Psoas muscle (tissue), 8 donors: Measurements from ENCODE around the gene SAE1. TPM values are rescaled to one million over a fixed set of nuclear protein-coding genes. Genes with fewer than 3 reads are reported as not detected.
"Not testable (repeated sequence)": the region's sequence is repeated elsewhere in the genome, so short reads cannot be mapped to it uniquely, and the experiment has no call there.

ENCODE experiments used
- ATAC-seq, 4 donors: fragments of 200-7000 bp; cut with Tn5 transposase; one replicate each; pipeline ENCODE4 v1.9.1; 2020; ENCODE audit warnings: moderate library complexity in 3 of 4, mild to moderate bottlenecking in 2 of 4
- DNase-seq, 2 donors: peaks; one replicate each; pipeline ENCODE4 v3.0.0-alpha.2; 2020
- H3K27ac ChIP-seq: fragments of 200-600 bp; one replicate; pipeline ENCODE4 v1.8.0; 2022
- H3K27me3 ChIP-seq, 3 donors: fragments of 200-600 bp in 1 of 3; one replicate each; pipeline versions ENCODE4 v1.6.1 to v1.8.0; 2013 to 2022; ENCODE audit warnings: low read length in 2 of 3, mild to moderate bottlenecking in 2 of 3, moderate library complexity in 1 of 3; ENCODE audit not compliant: insufficient read depth in 3 of 3
- H3K36me3 ChIP-seq, 2 donors: fragments of 200-600 bp in 1 of 2; one replicate each; pipeline versions ENCODE4 v1.6.1 to v1.8.0; 2013 to 2022; ENCODE audit warnings: low read depth in 1 of 2, mild to moderate bottlenecking in 1 of 2, moderate library complexity in 1 of 2; ENCODE audit not compliant: insufficient read depth in 1 of 2
- H3K4me1 ChIP-seq: fragments of 200-600 bp; one replicate; pipeline ENCODE4 v1.8.0; 2022
- H3K4me3 ChIP-seq: fragments of 200-600 bp; one replicate; pipeline ENCODE4 v1.8.0; 2022; ENCODE audit warnings: mild to moderate bottlenecking
- H3K9me3 ChIP-seq: fragments of 200-600 bp; one replicate; pipeline ENCODE4 v1.8.0; 2022
- CTCF ChIP-seq: fragments of 200-600 bp; IDR thresholded peaks from one replicate; pipeline ENCODE4 v1.8.0; 2022; ENCODE audit warnings: antibody characterized with exemption
- WGBS, 3 donors: extraction: QIAGEN DNeasy Blood & Tissue Kit; methylation state at CpG; one replicate each; pipeline versions ENCODE4 v1.1.6 to v1.1.7; 2013; 5-methylcytosine and 5-hydroxymethylcytosine counted together
- intact Hi-C, 2 donors: fragments of 100-400 bp; cut with DNase I; formaldehyde crosslinking; loops; one replicate each; pipeline versions ENCODE4 v1.11.0 to v1.14.2; 2022
- polyA plus RNA-seq, 3 donors: library from polyadenylated mRNA; stranded (reverse); fragments of 200-250 nt; gene quantifications; one replicate each; pipeline ENCODE4 v1.2.3, GENCODE V29; 2013
- total RNA-seq, 4 donors: library from RNA; stranded (reverse); fragmentation: NEBNext Ultra II Directional in 2 of 4; extraction: Animal tissue kit (Norgen Biotek cat#: 25700) in 2 of 4; gene quantifications; one replicate each; pipeline versions ENCODE4 v1.2.1 to v1.2.4, GENCODE V29; 2021 to 2023
- donor health status: healthy with polysubstance abuse.
- donor health status: DM: no; HTN: no; CAD: no; lungs with moderate emphysema.
- donor health status: Bipolar disorder and iron deficiency.
- donor health status: healthy.
- donor health status: DM: yes; HTN: yes; CAD: no.
- donor health status: DM: no; HTN: no; CAD: no.
- donor health status: DM: no; HTN: no; CAD: no.
- donor health status: DM: yes; HTN: yes; CAD: no.

The SAE1 gene
- total and polyA plus RNA-seq, 7 donors = 30.7 to 63.4 (median 42.0) TPM

- TF ChIP-seq CTCF = no peak
- intact Hi-C loops = loop anchor here in 1 of 2 donors (10.0 kb wide), 1 partner anchor 227 kb away; the partner anchor contains the start of gene NPAS1
- 77 to 86% (median 85%) methylated on average over 7 of the region's 7 CpGs for WGBS, 3 donors
- Histone ChIP-seq H3K27me3 (peaks cover 0 to 30% (median 10%) of the 10 kb centered on the region in 3 donors), H3K4me1 (peaks cover 20% of the 10 kb centered on the region), H3K4me3 (no peak overlapping the region), H3K9me3 (no peaks in the 10 kb centered on the region), H3K27ac (no peak overlapping the region), H3K36me3 (no peaks in the 10 kb centered on the region)
- ATAC-seq (no peak), DNase-seq (no peak)
Measured at GRCh38 chr19:47241919-47242577, 111.4 kb downstream of the SAE1 start.

- H3K4me3 ChIP-seq = peak overlapping the region; percentile 52
Measured at GRCh38 chr19:47243364-47243775, 112.7 kb downstream of the SAE1 start.

GRCh38 chr19:47243776-47244547 is 113.3 kb downstream of the SAE1 start:
- peak; percentile 91 to 96 for DNase-seq
- intact Hi-C loops = loop anchor here in 1 of 2 donors (1.0 to 10.0 kb wide), 3 partner anchors 12 to 229 kb away; partner anchors contain the start of gene NPAS1
- peaks cover 20% of the 10 kb centered on the region for H3K4me1 ChIP-seq
- 1 to 2% (median 2%) methylated on average over 46 of the region's 46 CpGs for WGBS, 3 donors
- peak overlapping the region; percentile 52 for H3K4me3 ChIP-seq
- no peaks in the 10 kb centered on the region for H3K36me3 ChIP-seq
- TF ChIP-seq CTCF = peak; percentile 99
- ATAC-seq = peak; percentile 92 to 95 (median 94)
- no peaks in the 10 kb centered on the region for H3K9me3 ChIP-seq
- peak overlapping the region; percentile 50 for H3K27ac ChIP-seq
- peaks cover 0 to 30% (median 10%) of the 10 kb centered on the region in 3 donors for H3K27me3 ChIP-seq

More at GRCh38 chr19:47243364-47243775, 112.7 kb downstream of the SAE1 start:
- Histone ChIP-seq H3K9me3 (no peaks in the 10 kb centered on the region), H3K27me3 (peaks cover 0 to 30% (median 10%) of the 10 kb centered on the region in 3 donors), H3K27ac (no peak overlapping the region), H3K36me3 (no peaks in the 10 kb centered on the region), H3K4me1 (peaks cover 20% of the 10 kb centered on the region)
- intact Hi-C loops = loop anchor here in 1 of 2 donors (1.0 to 10.0 kb wide), 3 partner anchors 11 to 229 kb away; partner anchors contain the start of gene NPAS1
- ATAC-seq (no peak), DNase-seq (no peak)
- no peak for TF ChIP-seq CTCF
- 16 to 27% (median 22%) methylated on average over 5 to 9 of the region's 9 CpGs for WGBS, 3 donors

GRCh38 chr19:47247308-47247990 is 116.8 kb downstream of the SAE1 start:
- TF ChIP-seq CTCF = peak; percentile 95
- Histone ChIP-seq H3K9me3 (no peaks in the 10 kb centered on the region), H3K36me3 (no peaks in the 10 kb centered on the region), H3K4me3 (no peak overlapping the region), H3K27me3 (peaks cover 0 to 1% (median 0%) of the 10 kb centered on the region in 3 donors), H3K4me1 (peaks cover 7% of the 10 kb centered on the region), H3K27ac (no peak overlapping the region)
- ATAC-seq (peak in 2 of 4 donors; percentile 52 to 62), DNase-seq (peak; percentile 86 to 89)
- intact Hi-C loops = loop anchor here (1.0 to 10.0 kb wide), 3 partner anchors 37 to 233 kb away; partner anchors contain the start of gene NPAS1 (in 1 of the 2)
- WGBS, 3 donors = 26 to 27% (median 27%) methylated on average over 25 of the region's 25 CpGs

GRCh38 chr19:47253016-47253415 is 122.4 kb downstream of the SAE1 start:
- H3K36me3 ChIP-seq, ATAC-seq, DNase-seq, H3K9me3 ChIP-seq, H3K27me3 ChIP-seq, H3K4me3 ChIP-seq: not testable (repeated sequence)
- peak overlapping the region; percentile 38 for H3K27ac ChIP-seq
- peaks cover 19% of the 10 kb centered on the region for H3K4me1 ChIP-seq
- 78 to 87% (median 81%) methylated on average over 8 of the region's 8 CpGs for WGBS, 3 donors
- intact Hi-C loops = loop anchor here in 1 of 2 donors (5.0 kb wide), 1 partner anchor 96 kb away; no protein-coding TSS in a partner anchor
